Measurements from ENCODE around the gene EVC. TPM values are rescaled to one million over a fixed set of nuclear protein-coding genes. Genes with fewer than 3 reads are reported as not detected.

The EVC gene
- total and polyA plus RNA-seq, 4 donors = 2.9 to 40.8 (median 13.6) TPM

DNA sequence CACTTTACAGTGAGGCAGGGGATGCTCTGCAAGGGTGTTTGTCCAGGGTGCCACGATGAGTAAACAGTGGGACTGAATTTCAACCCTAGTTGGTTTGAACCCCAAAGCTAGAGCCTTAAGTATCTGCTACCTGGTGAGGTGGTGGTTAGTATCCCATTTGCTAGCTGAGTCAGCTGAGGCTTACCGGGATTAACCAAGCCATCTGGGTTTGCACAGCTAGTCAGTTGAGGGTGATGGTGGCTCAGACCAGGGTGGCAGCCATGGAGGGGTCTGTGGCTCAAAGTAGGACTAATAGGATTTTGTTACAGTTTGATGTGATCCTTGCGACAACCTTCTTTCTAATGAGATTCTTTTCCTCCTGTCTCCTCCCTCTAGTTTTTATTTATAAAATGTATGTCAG, 1.9 kb downstream of the EVC start:
- WGBS, 2 donors = 93 to 95% methylated on average over 3 of the region's 3 CpGs
- peaks cover 0 to 26% (median 5%) of the 10 kb centered on the region in 5 donors for H3K4me1 ChIP-seq (ENCODE audit: control insufficient read depth in 5 of 5, insufficient read depth in 5 of 5, low read length in 5 of 5)
- H3K9ac ChIP-seq (ENCODE audit: insufficient read depth in 1 of 2, low read length in 2 of 2) = no peak overlapping the region
- no peak for DNase-seq
- TF ChIP-seq, protein P1, sequence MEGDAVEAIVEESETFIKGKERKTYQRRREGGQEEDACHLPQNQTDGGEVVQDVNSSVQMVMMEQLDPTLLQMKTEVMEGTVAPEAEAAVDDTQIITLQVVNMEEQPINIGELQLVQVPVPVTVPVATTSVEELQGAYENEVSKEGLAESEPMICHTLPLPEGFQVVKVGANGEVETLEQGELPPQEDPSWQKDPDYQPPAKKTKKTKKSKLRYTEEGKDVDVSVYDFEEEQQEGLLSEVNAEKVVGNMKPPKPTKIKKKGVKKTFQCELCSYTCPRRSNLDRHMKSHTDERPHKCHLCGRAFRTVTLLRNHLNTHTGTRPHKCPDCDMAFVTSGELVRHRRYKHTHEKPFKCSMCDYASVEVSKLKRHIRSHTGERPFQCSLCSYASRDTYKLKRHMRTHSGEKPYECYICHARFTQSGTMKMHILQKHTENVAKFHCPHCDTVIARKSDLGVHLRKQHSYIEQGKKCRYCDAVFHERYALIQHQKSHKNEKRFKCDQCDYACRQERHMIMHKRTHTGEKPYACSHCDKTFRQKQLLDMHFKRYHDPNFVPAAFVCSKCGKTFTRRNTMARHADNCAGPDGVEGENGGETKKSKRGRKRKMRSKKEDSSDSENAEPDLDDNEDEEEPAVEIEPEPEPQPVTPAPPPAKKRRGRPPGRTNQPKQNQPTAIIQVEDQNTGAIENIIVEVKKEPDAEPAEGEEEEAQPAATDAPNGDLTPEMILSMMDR (IDR thresholded peaks at IDR 0.05; ENCODE audit: control extremely low read depth, extremely low read depth) = no peak
- H3K4me3 ChIP-seq = no peak overlapping the region
- ATAC-seq (ENCODE audit: insufficient read depth, low FRiP score) = no peak
- H3K36me3 ChIP-seq (ENCODE audit: control insufficient read depth in 4 of 4, insufficient read depth in 4 of 4, low read length in 4 of 4) = peaks cover 0 to 3% (median 0%) of the 10 kb centered on the region in 4 donors
- no peak overlapping the region for H3K27ac ChIP-seq (ENCODE audit: low read depth in 1 of 2, low read length in 1 of 2)
- no peaks in the 10 kb centered on the region for H3K27me3 ChIP-seq (ENCODE audit: control insufficient read depth in 3 of 3, insufficient read depth in 3 of 3, low read length in 2 of 3)
- H3K9me3 ChIP-seq (ENCODE audit: control insufficient read depth in 4 of 4, insufficient read depth in 3 of 4, low read length in 3 of 4) = peaks cover 0 to 4% (median 1%) of the 10 kb centered on the region in 4 donors

DNA sequence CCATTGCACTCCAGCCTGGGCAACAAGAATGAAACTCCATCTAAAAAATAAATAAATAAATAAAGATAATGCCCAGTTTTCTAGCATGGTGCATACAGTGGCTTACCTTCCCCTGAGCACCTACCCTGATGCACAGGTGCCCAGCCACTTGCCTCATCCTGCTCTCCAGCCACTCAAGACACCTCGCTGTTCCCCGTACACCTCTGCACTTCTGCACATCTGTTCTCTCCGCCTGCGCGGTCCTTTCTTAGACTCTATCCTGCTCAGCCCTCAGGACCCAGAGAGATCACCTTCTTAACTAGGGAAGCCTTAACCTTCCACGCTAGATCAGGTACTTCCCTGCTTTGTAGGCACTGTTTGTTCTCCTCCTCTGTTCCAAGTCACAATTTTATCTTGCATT, 2.9 kb downstream of the EVC start:
- H3K4me3 ChIP-seq = no peak overlapping the region
- no peak for ATAC-seq (ENCODE audit: insufficient read depth, low FRiP score)
- no peak for DNase-seq
- H3K36me3 ChIP-seq (ENCODE audit: control insufficient read depth in 4 of 4, insufficient read depth in 4 of 4, low read length in 4 of 4) = peaks cover 0 to 3% (median 0%) of the 10 kb centered on the region in 4 donors
- TF ChIP-seq, protein P1 (IDR thresholded peaks at IDR 0.05; ENCODE audit: control extremely low read depth, extremely low read depth) = no peak
- 83 to 88% methylated on average over 6 of the region's 6 CpGs for WGBS, 2 donors
- no peak overlapping the region for H3K27ac ChIP-seq (ENCODE audit: low read depth in 1 of 2, low read length in 1 of 2)
- H3K27me3 ChIP-seq (ENCODE audit: control insufficient read depth in 3 of 3, insufficient read depth in 3 of 3, low read length in 2 of 3) = no peaks in the 10 kb centered on the region
- peaks cover 0 to 4% (median 1%) of the 10 kb centered on the region in 4 donors for H3K9me3 ChIP-seq (ENCODE audit: control insufficient read depth in 4 of 4, insufficient read depth in 3 of 4, low read length in 3 of 4)
- no peak overlapping the region for H3K9ac ChIP-seq (ENCODE audit: insufficient read depth in 1 of 2, low read length in 2 of 2)
- H3K4me1 ChIP-seq (ENCODE audit: control insufficient read depth in 5 of 5, insufficient read depth in 5 of 5, low read length in 5 of 5) = peaks cover 0 to 21% (median 5%) of the 10 kb centered on the region in 5 donors

DNA sequence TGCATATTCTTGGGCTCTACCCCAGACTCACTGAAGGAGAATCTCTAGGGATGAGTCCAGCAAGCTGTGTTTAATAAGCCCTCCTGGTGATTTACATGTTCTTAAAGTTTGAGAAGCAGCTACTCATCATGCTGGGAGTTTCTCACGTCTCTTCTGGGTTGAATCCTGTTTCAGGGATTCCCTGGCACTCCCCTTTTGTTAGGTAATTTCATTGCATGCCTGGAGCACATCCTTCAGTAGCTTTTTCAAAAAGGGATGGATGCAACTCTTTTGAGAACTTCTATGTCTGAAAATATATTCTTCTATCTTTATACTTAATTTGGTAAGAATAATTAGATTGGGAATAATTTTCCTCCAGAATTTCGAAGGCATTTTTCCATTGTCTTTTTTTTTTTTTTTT, 4.4 kb downstream of the EVC start:
- H3K27me3 ChIP-seq (ENCODE audit: control insufficient read depth in 3 of 3, insufficient read depth in 3 of 3, low read length in 2 of 3) = no peaks in the 10 kb centered on the region
- no peak for ATAC-seq (ENCODE audit: insufficient read depth, low FRiP score)
- 65 to 69% methylated on average over 2 of the region's 2 CpGs for WGBS, 2 donors
- H3K4me3 ChIP-seq = no peak overlapping the region
- DNase-seq = no peak
- H3K4me1 ChIP-seq (ENCODE audit: control insufficient read depth in 5 of 5, insufficient read depth in 5 of 5, low read length in 5 of 5) = peaks cover 0 to 14% (median 5%) of the 10 kb centered on the region in 5 donors
- peaks cover 0 to 4% (median 1%) of the 10 kb centered on the region in 4 donors for H3K9me3 ChIP-seq (ENCODE audit: control insufficient read depth in 4 of 4, insufficient read depth in 3 of 4, low read length in 3 of 4)
- H3K36me3 ChIP-seq (ENCODE audit: control insufficient read depth in 4 of 4, insufficient read depth in 4 of 4, low read length in 4 of 4) = peaks cover 0 to 13% (median 2%) of the 10 kb centered on the region in 4 donors
- TF ChIP-seq, protein P1 (IDR thresholded peaks at IDR 0.05; ENCODE audit: control extremely low read depth, extremely low read depth) = no peak
- H3K9ac ChIP-seq (ENCODE audit: insufficient read depth in 1 of 2, low read length in 2 of 2) = no peak overlapping the region
- no peak overlapping the region for H3K27ac ChIP-seq (ENCODE audit: low read depth in 1 of 2, low read length in 1 of 2)

DNA sequence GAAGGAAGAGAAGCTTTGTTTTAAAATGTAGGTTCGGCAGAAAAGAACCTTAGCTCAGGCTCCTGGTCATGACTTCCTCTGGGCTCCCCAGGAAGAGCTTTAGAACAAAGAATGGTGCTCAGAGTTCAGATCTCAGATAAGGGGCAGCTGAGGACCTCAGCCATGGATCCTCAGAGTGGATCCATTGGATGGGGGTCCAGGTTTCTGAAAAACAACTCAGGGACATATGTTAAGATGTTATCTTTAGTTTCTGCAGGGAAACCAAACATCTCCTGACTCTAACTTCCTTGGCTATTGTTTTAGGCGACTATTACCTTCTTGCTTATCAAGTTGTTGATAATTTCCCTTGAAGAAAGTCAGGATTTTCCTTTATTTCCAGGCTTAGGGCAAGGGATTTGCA, 5.4 kb downstream of the EVC start:
- TF ChIP-seq, protein P1 (IDR thresholded peaks at IDR 0.05; ENCODE audit: control extremely low read depth, extremely low read depth) = no peak
- Histone ChIP-seq H3K9me3 (ENCODE audit: control insufficient read depth in 4 of 4, insufficient read depth in 3 of 4, low read length in 3 of 4) (peaks cover 0 to 4% (median 1%) of the 10 kb centered on the region in 4 donors), H3K9ac (ENCODE audit: insufficient read depth in 1 of 2, low read length in 2 of 2) (no peak overlapping the region), H3K4me3 (no peak overlapping the region), H3K36me3 (ENCODE audit: control insufficient read depth in 4 of 4, insufficient read depth in 4 of 4, low read length in 4 of 4) (peaks cover 0 to 19% (median 6%) of the 10 kb centered on the region in 4 donors), H3K27ac (ENCODE audit: low read depth in 1 of 2, low read length in 1 of 2) (no peak overlapping the region), H3K4me1 (ENCODE audit: control insufficient read depth in 5 of 5, insufficient read depth in 5 of 5, low read length in 5 of 5) (peaks cover 0 to 11% (median 5%) of the 10 kb centered on the region in 5 donors), H3K27me3 (ENCODE audit: control insufficient read depth in 3 of 3, insufficient read depth in 3 of 3, low read length in 2 of 3) (no peaks in the 10 kb centered on the region)
- DNase-seq (no peak), ATAC-seq (ENCODE audit: insufficient read depth, low FRiP score) (no peak)
- WGBS, 2 donors = 68 to 82% methylated on average over 2 of the region's 2 CpGs

Data from lung (tissue), 12 donors.